Mammary epithelial cell (primary cell): ENCODE data around the gene GPC5.

Experiments
- EZH2 ChIP-seq: IDR thresholded peaks from 2 replicates; pipeline ENCODE4 v1.6.1; 2012; ENCODE audit warnings: low read length, inconsistent platforms, borderline replicate concordance
- TF ChIP-seq, protein P1 (sequence below), 2 donors: IDR thresholded peaks in 1 of 2; conservative IDR thresholded peaks in 1 of 2; 2 replicates each; pipeline ENCODE4 v1.5.1; 2011 to 2012; ENCODE audit warnings: inconsistent platforms in 2 of 2, low read length in 2 of 2, mild to moderate bottlenecking in 2 of 2, control low read depth in 1 of 2, low read depth in 1 of 2; ENCODE audit not compliant: insufficient read depth in 1 of 2; ENCODE audit errors: extremely low read depth in 1 of 2

DNA sequence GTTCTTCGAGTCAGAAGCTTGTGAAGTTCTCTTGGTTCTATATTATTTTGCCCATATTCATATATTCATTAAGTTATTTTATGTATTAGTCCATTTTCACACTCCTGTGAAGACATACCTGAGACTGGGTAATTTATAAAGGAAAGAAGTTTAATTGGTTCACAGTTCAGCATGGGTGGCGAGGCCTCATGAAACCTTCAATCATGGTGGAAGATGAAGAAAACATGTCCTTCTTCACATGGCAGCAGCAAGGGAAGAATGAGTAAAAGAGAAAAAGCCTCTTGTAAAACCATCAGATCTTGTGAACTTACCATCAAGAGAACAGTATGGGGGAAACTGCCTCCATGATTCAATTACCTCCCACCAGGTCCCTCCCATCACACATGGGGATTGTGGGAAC is 182.3 kb downstream of the GPC5 start:
- TF ChIP-seq, protein P1, sequence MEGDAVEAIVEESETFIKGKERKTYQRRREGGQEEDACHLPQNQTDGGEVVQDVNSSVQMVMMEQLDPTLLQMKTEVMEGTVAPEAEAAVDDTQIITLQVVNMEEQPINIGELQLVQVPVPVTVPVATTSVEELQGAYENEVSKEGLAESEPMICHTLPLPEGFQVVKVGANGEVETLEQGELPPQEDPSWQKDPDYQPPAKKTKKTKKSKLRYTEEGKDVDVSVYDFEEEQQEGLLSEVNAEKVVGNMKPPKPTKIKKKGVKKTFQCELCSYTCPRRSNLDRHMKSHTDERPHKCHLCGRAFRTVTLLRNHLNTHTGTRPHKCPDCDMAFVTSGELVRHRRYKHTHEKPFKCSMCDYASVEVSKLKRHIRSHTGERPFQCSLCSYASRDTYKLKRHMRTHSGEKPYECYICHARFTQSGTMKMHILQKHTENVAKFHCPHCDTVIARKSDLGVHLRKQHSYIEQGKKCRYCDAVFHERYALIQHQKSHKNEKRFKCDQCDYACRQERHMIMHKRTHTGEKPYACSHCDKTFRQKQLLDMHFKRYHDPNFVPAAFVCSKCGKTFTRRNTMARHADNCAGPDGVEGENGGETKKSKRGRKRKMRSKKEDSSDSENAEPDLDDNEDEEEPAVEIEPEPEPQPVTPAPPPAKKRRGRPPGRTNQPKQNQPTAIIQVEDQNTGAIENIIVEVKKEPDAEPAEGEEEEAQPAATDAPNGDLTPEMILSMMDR (conservative IDR thresholded peaks at IDR 0.05 in 1 of 2, IDR thresholded peaks at IDR 0.05 in 1 of 2; ENCODE audit: extremely low read depth in 1 of 2, insufficient read depth in 1 of 2, low read depth in 1 of 2, low read length in 2 of 2) = no peak
- no peak for TF ChIP-seq EZH2
